ENCODE results near the gene PLXNA4.

The PLXNA4 gene

DNA sequence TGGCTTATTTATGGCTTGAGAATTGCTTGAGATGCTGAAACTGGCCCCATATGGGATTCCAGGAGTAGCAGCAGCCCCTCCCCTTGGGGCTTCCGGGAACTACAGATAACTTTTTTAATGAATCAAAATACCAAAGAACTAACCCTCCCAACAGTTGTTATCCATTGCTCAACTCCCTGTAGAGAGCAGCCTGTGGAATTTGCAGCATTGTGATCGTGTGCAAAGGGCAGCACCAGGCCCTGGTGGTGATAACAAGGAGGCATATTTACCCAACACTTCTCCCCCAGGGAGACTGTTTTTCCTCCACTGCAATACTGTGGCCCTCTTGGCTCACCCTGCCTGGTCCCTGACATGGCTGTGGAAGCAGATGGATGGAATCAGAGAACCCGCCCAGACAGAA is 196.2 kb downstream of the PLXNA4 start:
- DNase-seq = no peak

GRCh38 chr7:132379292-132379691 is 197.0 kb downstream of the PLXNA4 start:
- no peak for DNase-seq

- DNase-seq = no peak
Observed at GRCh38 chr7:132377703-132378584, 198.3 kb downstream of the PLXNA4 start.

- DNase-seq = no peak
Observed at GRCh38 chr7:132377015-132377414, 199.3 kb downstream of the PLXNA4 start.

DNA sequence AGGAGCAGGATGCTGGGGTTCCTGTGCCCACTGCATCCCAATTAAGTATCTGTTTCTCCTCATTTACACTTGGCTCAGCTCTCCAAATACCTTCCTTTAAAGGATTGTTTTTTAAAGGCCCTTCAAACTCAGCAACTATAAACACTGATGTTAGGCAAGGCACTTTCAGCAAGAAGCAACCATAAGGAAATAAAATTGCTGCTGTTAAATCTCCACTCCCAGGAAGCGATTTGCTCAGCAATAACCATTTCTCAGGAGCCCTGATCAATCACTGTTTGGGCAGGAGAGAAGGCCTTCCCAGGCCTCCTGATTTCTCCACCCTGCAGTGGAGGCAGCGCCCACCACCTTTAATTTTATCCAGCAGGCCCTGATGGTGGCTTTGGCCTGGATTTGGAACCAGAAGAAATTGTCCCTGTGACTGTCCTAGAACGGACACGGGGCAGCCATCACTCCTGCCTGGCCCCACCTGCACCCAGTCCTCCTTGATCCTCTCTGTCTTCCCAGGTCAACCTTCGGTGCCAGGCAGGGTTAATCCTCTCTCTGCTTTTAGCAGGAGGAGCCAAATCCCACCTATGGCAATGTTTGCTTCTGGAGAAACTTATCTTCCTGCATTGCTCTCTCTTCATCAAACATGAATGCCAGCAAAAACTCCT is 199.8 kb downstream of the PLXNA4 start:
- DNase-seq = no peak

DNA sequence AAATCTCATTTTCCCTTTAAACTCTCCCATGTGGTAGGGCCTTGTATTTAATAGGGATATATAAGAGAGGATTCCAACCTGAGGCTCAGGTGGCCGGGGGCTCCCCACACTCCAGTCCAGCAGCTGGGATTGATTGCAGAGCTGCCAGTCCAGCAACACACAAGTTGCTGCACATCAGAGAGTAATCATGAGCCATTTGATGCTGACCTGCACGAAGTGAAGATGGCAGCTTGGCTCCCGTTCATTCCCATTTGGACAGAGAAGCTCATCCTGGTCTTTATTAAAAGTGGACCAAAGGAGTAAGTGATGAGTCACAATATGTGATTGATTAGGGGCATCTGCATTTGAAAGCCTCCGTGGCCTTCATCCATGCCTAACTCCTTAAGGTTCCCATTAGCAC is 202.4 kb downstream of the PLXNA4 start:
- DNase-seq = no peak

GRCh38 chr7:132373041-132373440 is 203.2 kb downstream of the PLXNA4 start:
- no peak for DNase-seq

GRCh38 chr7:132371948-132372347 is 204.3 kb downstream of the PLXNA4 start:
- DNase-seq = no peak

DNA sequence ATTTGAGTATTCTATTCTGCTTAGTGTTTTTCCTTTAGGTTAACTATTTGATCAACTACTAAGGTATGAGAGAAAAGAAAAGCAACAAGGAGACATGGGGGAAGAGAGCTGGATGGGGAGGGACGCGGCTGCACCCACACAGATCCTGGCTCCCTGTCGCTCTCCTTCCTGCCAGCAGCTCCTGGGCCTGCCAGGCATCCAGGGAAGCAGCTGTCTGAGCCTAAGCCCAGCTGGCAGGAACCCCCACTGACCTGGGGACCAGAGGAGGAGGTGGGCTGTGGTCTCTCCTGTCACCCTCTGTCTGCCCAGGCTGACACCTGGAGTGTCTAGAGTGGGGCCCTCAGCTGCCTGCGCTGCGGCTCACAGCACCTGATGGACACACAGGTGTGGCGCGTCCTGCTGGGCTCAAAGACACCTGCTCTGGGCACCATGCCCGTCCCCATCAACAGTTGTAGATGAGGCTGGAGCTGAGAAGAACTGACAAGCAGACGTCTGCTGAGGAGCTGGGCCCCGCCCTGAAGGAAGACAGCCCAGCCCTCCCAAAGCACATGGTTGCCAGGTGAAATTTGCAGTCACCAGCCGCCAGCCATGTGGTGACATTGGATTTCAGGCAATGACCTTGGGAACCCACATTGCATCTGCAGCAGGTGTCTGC is 207.9 kb downstream of the PLXNA4 start:
- DNase-seq = no peak

DNA sequence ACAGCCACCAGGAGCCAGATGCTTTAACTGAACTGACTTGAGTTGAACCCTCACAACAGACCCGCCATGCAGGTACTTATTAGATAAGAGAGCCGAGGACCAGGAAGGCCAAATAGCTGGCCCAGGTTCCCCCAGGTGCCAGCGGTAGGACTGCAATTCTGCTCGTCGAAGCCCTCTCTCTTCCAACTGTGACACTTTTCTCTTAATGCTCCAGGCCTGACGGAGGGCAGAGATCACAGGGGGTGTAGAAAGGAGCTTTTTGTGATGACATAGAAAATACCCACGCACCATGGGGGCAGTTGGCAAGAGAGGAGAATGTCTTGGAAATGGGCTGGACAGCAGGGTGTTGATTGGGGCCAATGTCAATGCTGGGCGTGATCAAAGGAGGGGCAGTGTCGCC is 208.5 kb downstream of the PLXNA4 start:
- DNase-seq = no peak

GRCh38 chr7:132367004-132367403 is 209.3 kb downstream of the PLXNA4 start:
- no peak for DNase-seq

DNA sequence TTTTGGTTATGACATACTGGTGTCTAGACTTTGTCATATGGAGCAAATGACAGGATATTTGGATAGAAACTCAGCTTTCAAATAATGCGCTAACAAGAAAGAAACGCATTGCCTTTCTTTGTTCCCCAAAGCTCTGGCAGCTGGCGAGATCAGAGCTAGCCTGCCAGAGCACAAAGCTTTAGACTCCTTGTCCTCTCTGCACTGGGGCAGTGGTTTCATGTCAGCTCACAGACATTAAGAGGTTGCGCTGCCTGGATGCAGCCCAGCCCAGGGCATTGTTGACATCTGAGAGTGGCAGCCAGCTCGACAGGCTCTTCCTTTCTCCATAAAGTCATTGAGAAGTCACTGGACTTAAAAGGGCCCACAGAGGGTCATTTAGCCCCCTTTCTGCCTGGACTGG is 212.0 kb downstream of the PLXNA4 start:
- no peak for DNase-seq

DNA sequence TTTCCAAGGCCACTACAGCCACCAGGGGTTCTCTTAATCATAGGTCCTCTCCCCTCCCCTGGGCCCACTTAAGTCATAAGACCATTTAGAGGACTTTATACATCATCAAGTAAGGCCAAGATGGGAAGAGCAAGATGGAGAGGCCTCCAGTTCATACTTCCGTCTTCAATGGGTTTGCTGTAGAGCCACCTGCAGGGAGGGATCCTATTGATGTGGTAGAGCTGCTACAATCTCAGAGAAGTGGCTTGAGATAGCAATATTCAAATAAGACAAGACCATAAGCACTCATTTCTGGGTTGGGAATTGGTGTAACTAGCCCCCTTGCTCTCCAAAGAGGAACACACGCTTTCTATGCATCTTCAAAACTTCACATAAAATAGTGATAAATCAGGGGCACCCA is 214.2 kb downstream of the PLXNA4 start:
- DNase-seq = no peak

- DNase-seq = no peak
Observed at GRCh38 chr7:132361146-132361545, 215.1 kb downstream of the PLXNA4 start.

DNA sequence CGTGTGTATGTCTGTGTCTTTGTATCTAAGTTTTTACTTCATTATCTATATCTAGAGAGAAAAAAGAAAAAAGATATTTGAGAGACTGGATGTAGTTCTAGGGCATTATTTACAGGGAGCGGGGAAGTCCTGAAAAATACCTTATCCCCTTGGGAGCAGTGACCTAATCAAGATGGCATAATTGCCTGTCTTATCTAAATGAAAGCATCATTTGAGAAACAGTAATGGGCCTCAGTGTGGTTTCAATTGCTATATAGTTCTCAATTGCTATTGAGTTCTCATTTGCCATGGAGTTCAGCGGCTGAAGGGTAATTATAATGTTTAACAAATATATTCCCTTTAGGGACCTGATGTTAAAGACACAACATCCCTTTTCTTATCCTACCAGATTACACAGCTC is 216.5 kb downstream of the PLXNA4 start:
- DNase-seq = no peak

- DNase-seq = no peak
Observed at GRCh38 chr7:132355048-132355447, 221.2 kb downstream of the PLXNA4 start.

DNA sequence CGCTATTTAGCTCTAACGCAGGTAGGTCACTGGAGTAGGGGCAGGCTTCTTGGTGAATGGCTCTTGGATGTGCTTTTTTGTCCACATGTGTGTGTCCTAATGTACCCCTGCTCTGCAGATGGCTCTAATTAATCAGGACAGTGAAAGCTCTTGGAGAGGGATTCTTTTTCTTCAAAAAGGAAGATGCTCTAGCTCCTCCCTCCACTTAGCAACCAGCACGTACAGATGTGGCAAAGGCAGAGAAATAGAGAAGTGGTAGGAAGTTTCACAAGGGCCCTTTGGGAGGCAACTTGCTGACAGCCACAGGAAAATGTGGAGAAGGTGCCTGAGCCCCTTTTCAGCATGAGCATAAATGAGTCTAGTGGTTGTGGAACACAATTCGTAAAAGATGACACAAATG is 221.7 kb downstream of the PLXNA4 start:
- no peak for DNase-seq

DNA sequence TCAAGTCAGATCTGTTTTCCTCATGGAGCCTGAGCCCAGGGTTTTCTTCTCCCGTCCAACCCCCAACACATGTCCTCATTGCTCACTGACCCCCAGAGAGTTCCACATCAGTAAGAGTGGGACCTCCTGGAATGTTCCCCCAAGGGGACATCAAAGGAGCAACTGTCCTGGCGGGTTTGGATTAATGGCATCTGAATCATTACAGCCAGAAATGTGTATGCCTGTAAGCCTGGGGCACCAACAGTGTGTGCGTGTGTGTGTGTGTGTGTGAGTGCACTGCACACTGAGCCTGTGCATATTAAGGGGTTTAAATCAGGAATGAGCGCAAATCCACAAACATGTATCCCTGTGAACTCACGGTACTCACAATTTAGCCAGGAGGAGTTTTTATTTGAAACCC is 222.3 kb downstream of the PLXNA4 start:
- DNase-seq = no peak

- DNase-seq = no peak
Observed at GRCh38 chr7:132352800-132353199, 223.5 kb downstream of the PLXNA4 start.

GRCh38 chr7:132351954-132352499 is 224.2 kb downstream of the PLXNA4 start:
- no peak for DNase-seq

DNA sequence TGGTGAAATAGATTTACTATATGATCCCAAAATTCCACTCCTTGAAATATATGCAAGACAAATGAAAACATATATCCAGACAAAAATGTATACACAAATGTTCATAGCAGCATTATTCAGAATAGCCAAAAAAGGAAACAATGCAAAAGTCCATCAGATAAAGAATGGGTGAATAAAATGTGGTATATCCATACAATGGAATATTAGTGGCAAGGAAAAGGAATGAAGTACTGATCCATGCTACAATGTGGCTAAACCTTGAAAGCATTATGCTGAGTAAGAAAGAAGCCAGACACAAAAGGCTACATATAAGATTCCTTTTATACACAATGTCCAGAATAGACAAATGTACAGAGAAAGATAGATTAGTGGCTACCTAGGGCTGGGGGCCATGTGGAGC is 225.5 kb downstream of the PLXNA4 start:
- DNase-seq = no peak

- DNase-seq = no peak
Observed at GRCh38 chr7:132349075-132349474, 227.2 kb downstream of the PLXNA4 start.

- no peak for DNase-seq
Observed at GRCh38 chr7:132348341-132348740, 227.9 kb downstream of the PLXNA4 start.

- no peak for DNase-seq
Observed at GRCh38 chr7:132347858-132348257, 228.4 kb downstream of the PLXNA4 start.

All from activated naive CD4-positive, alpha-beta T cell treated with anti-CD3 and anti-CD28 coated beads, Interleukin-2, amount 50 U/mL, for 16 hours (primary cell).